ENCODE measurements around the gene KSR1.

The KSR1 gene

GRCh38 chr17:27577884-27578717, 121.9 kb downstream of the KSR1 start:
- Histone ChIP-seq H3K36me3 (ENCODE audit: insufficient read depth) (no peaks in the 10 kb centered on the region), H3K4me1 (ENCODE audit: low read depth, poor library complexity, severe bottlenecking) (no peaks in the 10 kb centered on the region), H3K27me3 (ENCODE audit: insufficient read depth, low read depth) (no peaks in the 10 kb centered on the region), H3K9ac (no peak overlapping the region), H3K79me2 (ENCODE audit: insufficient read depth, low read depth) (no peaks in the 10 kb centered on the region), H3K4me3 (IDR thresholded peaks at IDR 0.05; ENCODE audit: insufficient read depth, low read depth, low read length) (no peak overlapping the region), H2AFZ (ENCODE audit: low read depth) (no peak overlapping the region), H3K27ac (no peak overlapping the region), H3K4me2 (no peak overlapping the region), H4K20me1 (ENCODE audit: insufficient read depth) (no peaks in the 10 kb centered on the region)
- no peak for TF ChIP-seq CTCF (conservative IDR thresholded peaks at IDR 0.05; ENCODE audit: low read depth, low read length)

GRCh38 chr17:27578718-27579085, 122.5 kb downstream of the KSR1 start:
- Histone ChIP-seq H3K36me3 (ENCODE audit: insufficient read depth) (no peaks in the 10 kb centered on the region), H3K4me1 (ENCODE audit: low read depth, poor library complexity, severe bottlenecking) (no peaks in the 10 kb centered on the region), H3K4me3 (IDR thresholded peaks at IDR 0.05; ENCODE audit: insufficient read depth, low read depth, low read length) (no peak overlapping the region), H4K20me1 (ENCODE audit: insufficient read depth) (no peaks in the 10 kb centered on the region), H3K27ac (no peak overlapping the region), H3K79me2 (ENCODE audit: insufficient read depth, low read depth) (no peaks in the 10 kb centered on the region), H3K9ac (no peak overlapping the region), H2AFZ (ENCODE audit: low read depth) (no peak overlapping the region), H3K4me2 (no peak overlapping the region), H3K27me3 (ENCODE audit: insufficient read depth, low read depth) (no peaks in the 10 kb centered on the region)
- no peak for TF ChIP-seq CTCF (conservative IDR thresholded peaks at IDR 0.05; ENCODE audit: low read depth, low read length)

- TF ChIP-seq CTCF (conservative IDR thresholded peaks at IDR 0.05; ENCODE audit: low read depth, low read length), result no peak
- no peak overlapping the region for H3K4me2 ChIP-seq
- no peaks in the 10 kb centered on the region for H4K20me1 ChIP-seq (ENCODE audit: insufficient read depth)
- no peak overlapping the region for H3K27ac ChIP-seq
- H3K9ac ChIP-seq, result no peak overlapping the region
- no peaks in the 10 kb centered on the region for H3K36me3 ChIP-seq (ENCODE audit: insufficient read depth)
- H3K4me1 ChIP-seq (ENCODE audit: low read depth, poor library complexity, severe bottlenecking), result no peaks in the 10 kb centered on the region
- H3K27me3 ChIP-seq (ENCODE audit: insufficient read depth, low read depth), result no peaks in the 10 kb centered on the region
- H2AFZ ChIP-seq (ENCODE audit: low read depth), result no peak overlapping the region
- no peaks in the 10 kb centered on the region for H3K79me2 ChIP-seq (ENCODE audit: insufficient read depth, low read depth)
- no peak overlapping the region for H3K4me3 ChIP-seq (IDR thresholded peaks at IDR 0.05; ENCODE audit: insufficient read depth, low read depth, low read length)
Measured at GRCh38 chr17:27579304-27579703, 123.1 kb downstream of the KSR1 start.

GRCh38 chr17:27579897-27580321, 123.7 kb downstream of the KSR1 start:
- no peak overlapping the region for H3K27ac ChIP-seq
- H3K4me1 ChIP-seq (ENCODE audit: low read depth, poor library complexity, severe bottlenecking), result no peaks in the 10 kb centered on the region
- no peaks in the 10 kb centered on the region for H3K27me3 ChIP-seq (ENCODE audit: insufficient read depth, low read depth)
- H3K4me3 ChIP-seq (IDR thresholded peaks at IDR 0.05; ENCODE audit: insufficient read depth, low read depth, low read length), result no peak overlapping the region
- H3K36me3 ChIP-seq (ENCODE audit: insufficient read depth), result no peaks in the 10 kb centered on the region
- TF ChIP-seq CTCF (conservative IDR thresholded peaks at IDR 0.05; ENCODE audit: low read depth, low read length), result no peak
- H3K4me2 ChIP-seq, result no peak overlapping the region
- no peak overlapping the region for H3K9ac ChIP-seq
- no peaks in the 10 kb centered on the region for H3K79me2 ChIP-seq (ENCODE audit: insufficient read depth, low read depth)
- H4K20me1 ChIP-seq (ENCODE audit: insufficient read depth), result no peaks in the 10 kb centered on the region
- H2AFZ ChIP-seq (ENCODE audit: low read depth), result no peak overlapping the region
